Mesenteric fat pad (tissue), 1 donor: ENCODE data around the gene PARVG. TPM values are rescaled to one million over a fixed set of nuclear protein-coding genes. Genes with fewer than 3 reads are reported as not detected.

Source experiments
- DNase-seq: peaks from one replicate; pipeline ENCODE4 v3.0.0-alpha.2; 2020; ENCODE audit warnings: low spot score
- total RNA-seq: library from RNA; stranded (reverse); fragmentation: NEBNext Ultra II Directional; extraction: Animal tissue kit (Norgen Biotek cat#: 25700); gene quantifications from one replicate; pipeline ENCODE4 v1.2.1, GENCODE V29; 2021
- donor health status: DM: yes; HTN: yes; CAD: no.

The PARVG gene
- total RNA-seq, 1 donor from 2014 or later: 23.0 TPM

DNA sequence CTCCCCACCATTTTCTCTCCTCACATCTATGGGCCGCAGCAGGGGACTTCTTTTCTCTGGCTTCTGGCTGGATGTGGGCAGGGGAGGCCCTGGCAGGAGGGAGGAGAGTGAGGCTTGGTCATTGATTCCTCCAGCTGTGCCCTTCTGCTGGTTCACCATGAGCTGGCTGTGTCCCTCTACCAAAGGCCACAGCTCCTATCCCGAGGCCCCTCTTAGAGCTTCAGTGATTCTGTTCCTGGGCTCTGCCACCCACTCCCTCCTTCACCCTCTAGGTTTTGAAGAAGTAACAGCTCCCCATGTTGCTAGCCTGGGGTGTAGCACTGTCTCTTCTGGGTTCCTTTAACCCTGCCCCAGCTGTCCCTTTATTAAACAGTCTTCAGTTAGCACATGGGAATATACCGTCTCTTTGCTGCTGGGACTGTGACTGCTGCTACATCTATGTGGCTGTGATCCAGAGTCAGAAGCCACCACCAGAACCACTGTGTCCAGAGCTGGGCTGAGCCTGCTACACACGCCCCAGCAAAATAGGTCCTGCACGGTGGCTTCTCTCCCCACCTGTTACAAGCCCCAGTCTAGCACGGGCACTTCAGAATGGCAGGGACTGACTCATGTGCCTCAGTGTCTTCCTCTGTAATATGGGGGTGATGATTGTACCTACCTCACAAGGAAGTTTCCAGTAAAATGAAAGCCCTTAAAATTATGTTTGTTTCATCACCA lies 578 bp upstream of the PARVG start:
- DNase-seq: no peak

DNA sequence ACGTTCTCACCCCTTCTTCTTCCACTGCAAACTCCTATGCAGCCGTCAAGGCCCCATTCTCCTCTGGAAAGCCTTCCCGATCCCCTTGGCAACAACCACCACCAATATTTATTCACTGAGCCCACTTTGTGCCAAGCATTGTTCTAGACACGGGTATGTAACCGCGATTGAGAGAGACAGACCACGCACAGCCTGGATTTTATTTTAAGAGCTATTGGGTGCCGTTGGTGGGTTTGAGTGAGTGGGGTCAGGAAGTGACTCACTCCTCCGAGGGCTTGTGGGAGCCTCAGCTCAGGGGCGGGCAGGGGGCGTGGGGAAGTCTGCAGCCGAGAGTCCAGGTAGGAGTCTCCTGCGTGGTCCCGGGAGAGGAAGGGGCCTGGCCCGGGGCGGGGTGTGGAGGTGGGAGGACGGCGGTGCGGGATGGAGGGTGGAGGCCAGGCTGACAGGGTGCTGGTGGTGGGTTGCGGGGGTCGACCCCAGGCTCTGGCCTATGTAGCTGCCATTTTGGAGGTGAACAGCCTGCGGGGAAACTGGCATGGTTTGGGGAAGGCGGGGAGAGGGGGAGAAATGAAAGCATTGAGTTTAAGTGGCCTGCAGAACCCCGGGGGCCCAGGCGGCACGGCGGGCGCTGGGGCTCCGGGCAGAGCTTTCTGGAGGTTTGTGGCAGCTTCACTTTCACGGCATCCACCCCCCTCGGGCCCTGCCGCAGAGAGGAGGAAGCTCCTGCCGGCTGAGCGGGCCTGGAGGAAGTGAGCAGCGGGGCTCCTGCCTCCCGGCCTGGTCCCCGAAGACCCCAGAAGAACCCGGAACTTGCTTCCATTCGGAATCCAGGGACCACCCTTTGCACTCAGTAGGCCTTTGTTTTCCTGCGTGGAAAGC lies 547 bp downstream of the PARVG start:
- DNase-seq: no peak

DNA sequence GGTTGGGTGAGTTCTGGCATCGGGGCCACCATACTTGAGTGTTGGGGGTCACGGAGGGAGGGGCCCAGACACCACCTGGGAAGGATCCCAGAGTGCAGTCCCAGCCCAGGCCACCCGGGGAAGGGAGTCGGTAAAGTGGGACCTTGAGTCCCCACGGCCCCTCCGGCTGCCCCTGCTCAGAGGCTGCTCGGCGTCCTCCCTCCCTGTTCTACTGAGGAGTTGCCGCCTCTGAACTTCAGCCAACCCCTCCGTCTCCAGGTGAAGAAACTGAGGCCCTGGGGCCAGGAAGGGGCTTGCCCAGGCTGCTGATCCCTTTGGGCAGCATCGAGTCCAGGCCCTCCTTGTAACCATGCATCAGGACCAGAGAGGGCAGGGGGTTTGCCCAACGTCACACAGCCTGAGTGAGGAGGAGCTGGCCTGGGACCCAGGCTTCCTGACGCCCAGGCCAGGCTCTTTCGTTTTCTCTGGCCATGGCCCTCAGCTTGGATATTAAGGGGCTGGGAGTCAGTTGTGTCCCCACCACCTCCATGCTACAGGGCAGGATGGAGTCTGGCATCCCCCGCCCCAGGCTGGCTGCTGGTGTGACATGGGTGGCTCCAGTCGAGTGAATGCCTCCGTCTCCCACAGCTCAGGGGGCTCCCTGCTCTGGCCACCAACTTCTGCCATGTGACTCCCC lies 1.3 kb downstream of the PARVG start:
- no peak for DNase-seq

DNA sequence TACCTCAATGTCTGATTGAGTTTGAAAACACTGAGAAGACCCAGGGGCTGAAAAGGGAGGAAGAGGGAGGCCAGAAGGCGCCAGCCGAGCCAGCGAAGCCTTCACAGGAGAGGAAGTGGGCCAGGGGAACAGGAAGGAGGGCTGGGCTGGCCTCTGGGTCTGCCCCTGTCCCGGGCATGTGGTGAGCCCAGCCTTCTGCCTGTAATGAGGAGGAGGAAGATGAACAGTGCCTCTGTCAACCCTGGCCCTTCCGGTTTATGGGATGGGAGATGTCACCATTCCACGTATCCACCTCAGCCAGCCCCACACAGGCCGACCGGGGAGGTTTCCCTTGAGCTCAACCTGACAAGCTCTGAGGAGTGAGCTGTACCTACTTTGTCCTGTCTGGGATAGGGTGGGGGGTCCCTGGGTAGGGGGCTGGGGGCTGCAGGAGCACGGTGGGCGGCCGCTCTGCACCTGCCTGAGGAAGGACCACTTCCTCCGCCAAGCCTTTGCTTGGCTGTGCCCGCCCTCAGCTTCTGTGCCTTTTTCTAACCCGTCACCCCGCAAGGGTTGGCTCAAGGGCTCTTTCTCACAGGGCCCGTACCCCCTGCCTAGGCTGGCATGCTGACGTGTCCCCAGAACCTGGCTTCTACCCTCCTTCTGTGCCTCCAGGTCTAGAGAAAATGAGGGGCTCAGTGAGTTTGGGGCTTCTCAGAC lies 2.0 kb downstream of the PARVG start:
- DNase-seq: no peak

DNA sequence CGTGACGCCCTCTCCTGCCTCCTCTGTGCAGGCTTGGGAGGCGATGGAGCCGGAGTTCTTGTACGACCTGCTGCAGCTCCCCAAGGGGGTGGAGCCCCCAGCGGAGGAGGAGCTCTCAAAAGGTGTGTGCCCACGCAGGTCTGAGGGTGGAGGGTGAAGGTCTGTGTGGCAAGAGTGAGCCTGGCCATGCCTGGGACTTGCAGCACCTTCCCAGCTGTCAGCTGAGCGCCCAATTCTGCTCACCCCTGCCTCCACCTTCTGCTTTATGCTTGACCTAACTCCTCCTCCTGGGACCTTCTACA lies 2.5 kb downstream of the PARVG start:
- DNase-seq: no peak

DNA sequence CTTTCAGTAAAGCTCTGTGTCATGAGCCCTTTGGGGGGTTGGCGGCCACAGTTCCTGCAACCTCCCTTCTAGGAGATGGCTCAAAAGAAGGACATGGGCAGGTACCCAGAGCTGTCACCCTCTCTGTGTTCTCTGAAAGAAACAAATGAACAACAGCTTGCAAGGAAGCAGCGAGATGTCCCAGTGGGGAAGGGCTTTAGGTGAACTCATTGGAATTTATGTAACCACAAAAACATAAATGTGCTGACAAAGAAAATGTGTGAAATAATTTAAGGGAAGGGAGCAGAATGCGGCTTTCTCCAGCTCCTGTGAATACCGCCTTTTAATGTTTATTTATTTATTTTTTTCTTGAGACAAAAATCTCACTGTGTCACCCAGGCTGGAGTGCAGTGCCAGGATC lies 3.3 kb downstream of the PARVG start:
- no peak for DNase-seq

DNA sequence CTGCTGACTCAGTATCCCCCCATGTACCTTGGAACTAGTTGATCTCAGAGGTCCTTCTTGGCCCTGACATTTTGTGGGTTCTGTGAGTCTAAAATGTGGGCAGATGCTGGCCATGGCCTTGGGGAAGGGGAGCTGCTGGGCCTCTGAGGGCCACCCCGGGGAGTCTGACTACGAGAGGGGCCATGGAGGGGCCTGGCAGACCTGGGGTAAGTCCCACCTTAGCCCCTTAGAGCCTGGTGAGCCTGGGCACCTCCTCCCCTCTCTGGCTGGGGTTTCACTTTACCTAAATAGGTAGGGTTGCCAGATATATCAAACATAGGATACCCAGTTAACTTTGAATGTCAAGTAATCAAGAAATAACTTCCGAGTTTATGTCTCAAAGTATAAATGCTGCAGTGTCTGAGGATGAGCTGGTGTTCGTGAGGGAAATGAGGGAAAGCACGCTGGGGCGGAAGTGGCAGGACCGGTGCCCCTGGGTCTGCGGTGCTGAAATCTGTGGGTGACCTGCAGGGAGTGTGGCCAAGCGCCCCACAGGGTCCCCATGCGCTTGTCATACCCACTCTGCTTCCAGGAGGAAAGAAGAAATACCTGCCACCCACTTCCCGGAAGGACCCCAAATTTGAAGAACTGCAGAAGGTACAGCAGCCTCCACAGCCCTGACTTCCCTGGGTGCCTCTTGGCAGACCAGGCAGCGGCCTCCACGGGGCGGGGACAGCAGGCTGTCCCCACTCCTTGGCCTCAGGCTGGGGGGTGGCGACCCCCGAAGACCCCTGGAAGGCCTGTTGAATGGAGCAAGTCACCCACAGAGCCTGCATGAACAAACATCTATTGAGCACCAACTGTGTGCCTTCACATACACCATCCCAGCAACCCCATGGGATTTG lies 4.8 kb downstream of the PARVG start:
- peak; percentile 43 for DNase-seq

DNA sequence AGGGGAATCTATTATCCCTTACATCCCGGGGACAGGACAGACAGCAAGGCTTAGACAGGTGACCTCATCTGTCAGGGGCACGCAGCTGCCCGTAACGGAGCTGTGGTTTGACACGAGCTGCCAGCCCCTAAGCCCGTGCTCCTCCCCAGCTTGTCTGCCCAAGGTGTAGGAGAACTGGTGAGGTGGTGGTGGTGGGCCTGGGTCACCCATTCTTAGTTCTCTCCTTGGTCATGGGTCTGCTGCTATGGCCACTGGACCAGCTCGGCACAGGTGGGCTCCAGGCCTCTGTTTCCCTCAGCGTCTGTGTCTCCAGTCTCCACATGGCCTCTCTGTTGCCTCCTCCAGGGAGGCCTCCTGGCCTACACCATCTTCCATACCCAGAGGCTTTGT lies 5.4 kb downstream of the PARVG start:
- DNase-seq: peak; percentile 68

DNA sequence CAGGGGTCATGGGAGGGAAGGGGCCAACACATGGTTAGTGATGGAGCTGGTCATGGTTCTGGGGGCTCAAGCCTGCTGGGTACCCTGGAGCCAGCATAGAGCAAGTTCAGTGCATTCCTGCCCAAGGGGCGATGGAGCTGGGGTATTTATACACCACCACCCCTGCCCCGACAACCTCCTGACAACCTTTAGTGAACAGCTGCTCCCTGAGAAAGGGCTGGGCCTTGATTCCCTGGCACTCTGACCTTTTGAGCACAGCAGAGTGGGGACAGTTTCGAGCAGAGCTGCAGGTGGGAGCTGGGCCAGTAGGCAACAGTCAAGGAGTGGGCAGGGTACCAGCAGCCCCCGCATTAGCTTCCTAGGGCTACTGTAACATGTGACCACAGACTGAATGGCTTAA lies 6.0 kb downstream of the PARVG start:
- DNase-seq: peak; percentile 47

DNA sequence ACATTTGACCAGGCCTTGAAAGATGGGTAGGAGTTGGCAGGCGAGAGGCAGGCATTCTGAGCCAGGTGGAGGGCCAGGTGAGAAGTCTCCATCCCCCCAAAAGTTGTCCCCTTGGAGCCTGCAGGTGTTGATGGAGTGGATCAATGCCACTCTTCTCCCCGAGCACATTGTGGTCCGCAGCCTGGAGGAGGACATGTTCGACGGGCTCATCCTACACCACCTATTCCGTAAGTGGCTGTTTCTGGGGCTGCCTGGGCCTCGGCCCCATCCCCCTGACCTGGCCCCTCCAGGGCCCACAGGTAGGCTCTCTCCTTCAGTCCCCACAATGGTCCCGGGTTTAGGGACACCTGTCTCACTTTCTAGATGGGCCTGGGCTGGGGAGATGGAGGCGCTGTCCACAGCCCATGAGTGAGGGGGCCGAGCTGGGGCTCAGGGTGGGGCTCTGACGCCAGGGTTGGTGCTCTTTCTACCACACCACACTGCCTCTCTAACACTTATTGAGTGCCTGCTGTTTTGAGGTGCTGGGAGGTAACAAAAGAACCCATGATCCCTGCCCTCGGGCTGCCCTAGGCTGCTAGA lies 7.0 kb downstream of the PARVG start:
- peak; percentile 73 for DNase-seq

DNA sequence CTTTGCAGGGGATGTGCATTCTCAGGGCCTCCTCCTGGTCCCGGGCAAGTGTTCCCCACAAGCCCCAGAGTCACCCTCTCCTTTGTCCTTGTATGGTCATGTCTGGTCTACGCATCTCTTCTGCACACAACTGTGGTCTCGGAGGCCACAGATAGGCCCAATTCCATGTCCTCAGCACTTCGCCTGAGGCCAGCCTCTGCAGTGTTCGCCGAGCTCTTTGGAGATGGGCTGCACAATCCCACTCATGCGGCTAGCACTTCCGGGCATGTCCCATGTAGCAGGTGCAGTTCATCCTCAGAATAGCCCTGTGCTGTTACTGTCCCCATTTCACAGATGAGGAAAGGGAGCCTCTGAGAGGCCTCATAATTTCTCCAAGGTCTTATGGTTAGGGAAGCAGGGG lies 7.6 kb downstream of the PARVG start:
- DNase-seq: no peak

DNA sequence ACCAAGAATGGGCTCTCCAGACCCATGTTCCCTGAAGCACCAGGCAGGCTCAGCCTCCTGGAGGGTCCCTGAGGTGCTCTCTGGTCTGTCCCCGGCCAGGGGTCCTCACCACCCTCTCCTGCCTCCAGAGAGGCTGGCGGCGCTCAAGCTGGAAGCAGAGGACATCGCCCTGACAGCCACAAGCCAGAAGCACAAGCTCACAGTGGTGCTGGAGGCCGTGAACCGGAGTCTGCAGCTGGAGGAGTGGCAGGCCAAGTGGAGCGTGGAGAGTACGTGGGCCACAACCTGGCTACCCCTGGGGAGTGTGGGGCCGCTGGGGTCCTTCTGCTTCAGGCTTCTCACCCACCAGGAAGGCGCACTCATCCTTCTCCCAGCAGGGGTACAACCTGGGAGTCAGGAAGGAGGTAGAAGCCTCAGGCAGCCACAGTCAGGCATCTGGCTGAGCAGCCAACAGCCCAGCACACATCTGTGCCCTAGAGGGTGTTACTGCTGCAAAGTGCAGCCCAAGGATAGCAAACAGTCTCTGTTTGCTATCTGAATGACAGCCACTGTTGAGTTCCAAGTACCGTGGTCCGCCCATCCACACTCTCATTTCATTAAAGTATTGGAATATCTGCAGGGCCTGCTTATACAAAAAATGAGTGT lies 8.4 kb downstream of the PARVG start:
- peak; percentile 65 for DNase-seq

DNA sequence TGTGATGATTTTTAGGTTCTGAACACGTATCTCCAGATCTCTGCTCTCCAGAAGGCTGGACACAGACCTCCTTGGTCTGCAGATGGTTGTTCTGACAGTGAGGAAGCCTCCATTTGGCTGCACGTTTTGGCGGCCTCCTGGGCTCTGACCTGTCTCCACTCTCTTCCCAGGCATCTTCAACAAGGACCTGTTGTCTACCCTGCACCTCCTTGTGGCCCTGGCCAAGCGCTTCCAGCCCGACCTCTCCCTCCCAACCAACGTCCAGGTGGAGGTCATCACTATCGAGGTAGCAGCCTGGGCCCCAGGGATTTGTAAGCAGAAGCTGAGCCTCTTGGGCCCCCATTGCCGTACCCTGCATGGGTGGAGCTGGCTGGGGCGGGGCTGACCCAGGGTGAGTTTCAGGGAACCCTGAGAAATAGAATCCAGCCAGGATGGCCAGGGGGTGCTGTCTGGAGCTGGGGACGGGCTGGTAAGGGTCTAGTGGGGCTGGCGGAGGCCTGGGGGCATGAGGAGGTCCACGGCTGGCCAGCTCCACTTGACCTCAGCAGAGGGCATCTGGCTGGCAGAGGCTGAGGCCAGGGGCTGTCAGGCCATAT lies 9.8 kb downstream of the PARVG start:
- DNase-seq: peak; percentile 83

DNA sequence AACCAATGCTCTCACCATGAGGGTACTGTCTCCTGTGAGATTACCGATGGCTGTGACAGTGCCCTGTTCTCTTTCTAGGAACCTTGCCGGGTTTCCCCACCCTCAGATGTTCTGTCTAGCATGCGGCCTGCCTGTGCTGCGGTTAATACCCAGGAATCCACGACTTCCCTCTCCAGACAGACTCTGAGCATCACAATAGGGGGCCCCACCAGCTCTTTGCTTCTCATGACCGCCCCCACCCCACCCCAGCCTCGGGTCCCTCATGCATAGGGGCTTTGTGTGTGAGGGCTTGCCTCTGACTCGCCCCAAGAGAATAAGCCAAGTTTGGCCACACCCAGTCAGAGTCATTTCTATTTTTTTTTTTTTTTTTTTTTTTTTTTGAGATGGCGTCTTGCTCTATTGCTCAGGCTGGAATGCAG lies 10.3 kb downstream of the PARVG start:
- no peak for DNase-seq

DNA sequence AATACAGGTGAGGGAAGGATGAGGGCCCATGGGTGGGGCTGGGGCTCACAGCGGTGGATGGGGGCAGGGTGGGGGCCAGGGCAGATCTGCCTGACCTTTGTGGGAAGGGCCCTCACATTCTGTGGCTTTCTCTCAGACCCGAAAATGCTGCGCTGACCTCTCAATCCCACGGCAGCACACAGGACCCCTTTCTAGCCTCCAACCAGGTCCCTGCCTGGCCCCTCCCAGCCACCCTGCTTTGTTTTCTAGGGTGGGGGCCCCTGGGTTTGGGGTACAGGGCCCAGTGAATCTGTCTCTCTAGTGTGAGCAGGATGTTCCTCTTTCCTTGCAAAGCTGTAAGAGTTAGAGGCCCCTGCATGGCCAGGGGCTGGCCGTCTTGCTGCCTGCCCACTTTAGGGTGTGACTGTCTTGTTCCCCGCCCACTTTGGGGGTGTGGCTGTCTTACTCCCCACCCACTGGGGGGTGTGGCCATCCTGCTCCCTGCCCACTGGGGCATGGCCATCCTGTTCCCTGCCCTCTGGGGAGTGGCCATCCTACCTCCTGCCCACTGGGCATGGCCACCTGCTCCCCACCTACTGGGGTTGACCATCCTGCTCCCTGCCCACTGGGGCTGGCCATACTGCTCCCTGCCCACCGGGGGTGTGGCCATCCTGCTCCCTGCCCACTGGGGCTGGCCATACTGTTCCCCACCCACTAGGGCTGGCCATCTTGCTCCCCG lies 11.5 kb downstream of the PARVG start:
- peak; percentile 67 for DNase-seq

DNA sequence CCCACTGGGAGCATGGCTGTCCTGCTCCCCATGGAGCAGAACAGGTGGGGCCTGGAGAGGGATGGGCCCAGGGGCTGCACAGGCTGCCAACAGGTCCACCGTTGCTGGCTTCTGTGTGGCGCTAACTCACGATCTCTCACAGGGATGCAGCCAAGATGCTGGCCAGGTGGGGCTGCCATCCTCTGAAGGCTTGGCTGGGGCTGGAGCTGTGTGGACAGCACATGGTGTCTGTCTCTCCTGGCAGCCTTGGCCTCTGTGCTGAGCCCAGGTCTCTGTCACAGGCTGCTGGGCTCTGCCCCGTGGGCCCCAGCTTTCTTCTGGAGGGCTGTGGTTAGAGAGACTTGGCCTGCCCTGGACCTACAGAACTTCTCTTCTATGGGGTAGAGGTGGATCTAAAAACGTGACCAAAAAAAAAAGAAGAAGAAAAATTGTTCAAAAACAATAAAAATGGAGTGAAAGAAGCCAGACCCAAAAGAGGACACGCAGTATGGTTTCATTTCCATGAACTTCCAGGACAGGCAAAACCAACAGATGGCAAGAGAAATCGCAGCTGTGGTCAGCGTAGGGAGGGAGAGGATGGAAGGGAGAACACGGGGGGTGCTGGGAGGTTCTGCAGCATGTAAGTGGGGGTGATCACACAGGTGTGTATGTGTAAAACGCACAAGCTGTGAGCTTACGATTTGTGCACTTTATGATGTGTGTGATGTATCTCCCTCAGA lies 12.2 kb downstream of the PARVG start:
- peak; percentile 80 for DNase-seq

DNA sequence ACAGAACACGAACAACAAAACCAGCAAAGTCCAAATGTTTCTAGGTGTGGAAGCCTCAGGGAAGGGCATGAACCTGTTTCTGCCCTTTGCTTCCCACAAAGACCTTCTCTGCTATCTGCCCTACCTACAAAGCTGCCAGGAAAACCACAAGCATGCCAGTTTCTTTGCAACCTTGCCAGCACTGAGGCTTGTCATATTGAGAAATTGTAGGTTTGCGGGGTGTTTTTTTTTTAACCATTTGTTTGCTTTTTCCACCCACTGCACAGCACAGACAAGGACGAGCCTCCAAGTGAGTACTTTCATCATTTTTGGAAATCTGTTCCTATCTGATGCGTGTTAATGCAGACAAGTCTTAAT lies 12.8 kb downstream of the PARVG start:
- no peak for DNase-seq

DNA sequence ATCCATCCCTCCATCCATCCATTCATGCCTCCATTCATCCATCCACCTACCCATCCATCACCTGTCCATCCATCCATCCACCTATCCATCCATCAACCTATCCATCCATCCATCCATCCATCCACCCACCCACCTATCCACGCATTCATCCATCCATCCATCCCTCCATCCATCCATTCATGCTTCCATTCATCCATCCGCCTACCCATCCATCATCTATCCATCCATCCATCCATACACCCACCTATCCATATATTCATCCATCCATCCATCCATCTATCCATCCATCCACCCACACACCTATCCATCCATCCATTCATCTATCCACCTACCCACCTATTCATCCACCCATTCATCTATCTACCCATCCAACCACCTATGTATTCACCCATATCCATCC lies 13.8 kb downstream of the PARVG start:
- no peak for DNase-seq
